Activated naive CD4-positive, alpha-beta T cell treated with anti-CD3 and anti-CD28 coated beads, Interleukin-2, amount 10 ng/mL, durations not matched to agents 7 days and 5 days (primary cell): ENCODE results near the gene APBB1IP.
"Not testable (repeated sequence)": the region's sequence is repeated elsewhere in the genome, so short reads cannot be mapped to it uniquely, and the experiment has no call there.

Source experiments
- CTCF ChIA-PET: fragments of 350-600 bp; sonication (Branson Sonifier 250); formaldehyde crosslinking; loops from one replicate; lab custom pipeline; 2021; ENCODE audit warnings: antibody characterized with exemption; lab: Charles Lee
- DNase-seq: peaks from one replicate; pipeline ENCODE4 v3.0.0-alpha.2; 2020
- H3K27ac Mint-ChIP-seq: one replicate; pipeline ENCODE4 v1.8.0; 2021; ENCODE audit warnings: mild to moderate bottlenecking, moderate library complexity, mixed read lengths
- H3K27me3 Mint-ChIP-seq: one replicate; pipeline ENCODE4 v1.8.0; 2021; ENCODE audit warnings: mild to moderate bottlenecking, mixed read lengths
- H3K36me3 Mint-ChIP-seq: one replicate; pipeline ENCODE4 v1.8.0; 2021; ENCODE audit warnings: mixed read lengths
- H3K4me1 Mint-ChIP-seq: one replicate; pipeline ENCODE4 v1.8.0; 2021; ENCODE audit warnings: mixed read lengths
- H3K4me3 Mint-ChIP-seq: one replicate; pipeline ENCODE4 v1.8.0; 2021; ENCODE audit warnings: mild to moderate bottlenecking, moderate library complexity, mixed read lengths
- H3K9me3 Mint-ChIP-seq: one replicate; pipeline ENCODE4 v1.8.0; 2021; ENCODE audit warnings: mixed read lengths

The APBB1IP gene

GRCh38 chr10:26477501-26477900 lies 39.4 kb downstream of the APBB1IP start:
- Mint-ChIP-seq H3K4me3 (no peak overlapping the region), H3K27ac (peak overlapping the region; percentile 59), H3K4me1 (peaks cover 85% of the 10 kb centered on the region), H3K36me3 (peaks cover 49% of the 10 kb centered on the region), H3K9me3 (no peaks in the 10 kb centered on the region), H3K27me3 (no peaks in the 10 kb centered on the region)
- CTCF ChIA-PET, result interaction anchor here (1.0 to 2.0 kb wide), 3 partner anchors 9 to 39 kb away, joined by 3 to 4 read pairs (median 4); partner anchors contain the start of gene APBB1IP
- no peak for DNase-seq

GRCh38 chr10:26478061-26478460 lies 39.9 kb downstream of the APBB1IP start:
- DNase-seq, result no peak
- Mint-ChIP-seq H3K9me3 (no peaks in the 10 kb centered on the region), H3K36me3 (peaks cover 45% of the 10 kb centered on the region), H3K4me3 (peak overlapping the region; percentile 0), H3K27ac (peak overlapping the region; percentile 59), H3K4me1 (peaks cover 82% of the 10 kb centered on the region), H3K27me3 (no peaks in the 10 kb centered on the region)
- CTCF ChIA-PET, result interaction anchor here (1.0 to 2.0 kb wide), 3 partner anchors 10 to 39 kb away, joined by 3 to 4 read pairs (median 4); partner anchors contain the start of gene APBB1IP

DNA sequence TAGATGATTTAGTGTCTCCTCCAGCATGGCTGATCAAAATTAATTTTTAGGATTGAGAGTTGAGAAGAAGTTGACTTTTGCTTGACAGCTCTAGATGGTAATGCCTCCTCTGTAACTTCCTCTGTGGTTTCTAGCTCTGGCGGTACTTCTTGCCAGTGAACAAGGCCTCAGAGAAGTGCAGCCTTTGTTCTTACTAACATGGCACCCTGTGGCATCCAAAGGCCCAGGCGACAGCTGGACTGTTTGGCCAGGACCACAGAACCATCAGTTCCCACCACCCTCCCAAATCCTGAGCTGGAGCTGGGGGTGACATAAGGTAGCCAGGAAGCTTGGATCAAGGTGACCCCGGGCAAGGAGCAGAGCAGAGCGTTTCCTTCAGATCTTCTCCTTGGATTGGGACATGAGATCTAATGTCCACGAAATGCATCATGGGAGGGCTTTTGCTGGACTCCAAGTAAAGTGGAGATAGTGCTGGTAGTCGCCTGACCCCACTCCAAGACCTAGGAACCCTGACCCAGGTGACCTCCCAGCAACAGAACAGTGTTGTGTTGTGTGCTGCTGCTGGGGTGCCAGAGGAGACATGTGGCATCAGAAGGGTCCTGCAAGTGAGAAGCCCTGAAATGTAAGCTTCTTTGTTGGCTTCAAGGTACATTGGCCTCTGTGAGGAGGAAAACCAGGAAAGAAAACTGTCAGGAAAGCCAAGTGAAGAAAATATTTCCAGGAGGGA lies 41.8 kb downstream of the APBB1IP start:
- peak; percentile 51 for DNase-seq
- peaks cover 75% of the 10 kb centered on the region for H3K4me1 Mint-ChIP-seq
- CTCF ChIA-PET, result interaction anchor here (1.3 to 1.8 kb wide), 3 partner anchors 12 to 77 kb away, joined by 4 to 5 read pairs (median 4); no protein-coding TSS in a partner anchor
- peak overlapping the region; percentile 23 for H3K4me3 Mint-ChIP-seq
- no peaks in the 10 kb centered on the region for H3K27me3 Mint-ChIP-seq
- peaks cover 35% of the 10 kb centered on the region for H3K36me3 Mint-ChIP-seq
- peak overlapping the region; percentile 93 for H3K27ac Mint-ChIP-seq
- no peaks in the 10 kb centered on the region for H3K9me3 Mint-ChIP-seq

DNA sequence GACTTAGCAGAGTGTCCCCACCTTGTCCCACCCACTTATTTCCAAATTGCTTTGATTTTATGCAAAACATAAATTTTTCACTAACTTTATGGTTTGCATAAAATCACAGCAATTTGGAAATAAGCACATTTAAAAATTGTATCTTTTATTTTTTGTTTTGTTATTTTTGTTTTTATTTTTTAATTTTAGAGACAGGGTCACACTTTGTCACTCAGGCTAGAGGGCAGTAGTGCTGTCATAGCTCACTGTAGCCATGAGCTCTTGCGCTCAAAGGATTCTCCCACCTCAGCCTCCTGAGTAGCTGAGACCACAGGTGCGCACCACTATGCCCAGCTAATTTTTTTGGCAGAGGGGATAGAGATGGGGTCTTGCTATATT lies 43.2 kb downstream of the APBB1IP start:
- peaks cover 36% of the 10 kb centered on the region for H3K36me3 Mint-ChIP-seq
- H3K4me1 Mint-ChIP-seq, result peaks cover 75% of the 10 kb centered on the region
- H3K27me3 Mint-ChIP-seq, result no peaks in the 10 kb centered on the region
- peak overlapping the region; percentile 93 for H3K27ac Mint-ChIP-seq
- DNase-seq, result no peak
- no peaks in the 10 kb centered on the region for H3K9me3 Mint-ChIP-seq
- H3K4me3 Mint-ChIP-seq, result no peak overlapping the region
- CTCF ChIA-PET, result interaction anchor here (0.7 to 1.8 kb wide), 2 partner anchors 14 to 25 kb away, joined by 3 to 5 read pairs; no protein-coding TSS in a partner anchor

DNA sequence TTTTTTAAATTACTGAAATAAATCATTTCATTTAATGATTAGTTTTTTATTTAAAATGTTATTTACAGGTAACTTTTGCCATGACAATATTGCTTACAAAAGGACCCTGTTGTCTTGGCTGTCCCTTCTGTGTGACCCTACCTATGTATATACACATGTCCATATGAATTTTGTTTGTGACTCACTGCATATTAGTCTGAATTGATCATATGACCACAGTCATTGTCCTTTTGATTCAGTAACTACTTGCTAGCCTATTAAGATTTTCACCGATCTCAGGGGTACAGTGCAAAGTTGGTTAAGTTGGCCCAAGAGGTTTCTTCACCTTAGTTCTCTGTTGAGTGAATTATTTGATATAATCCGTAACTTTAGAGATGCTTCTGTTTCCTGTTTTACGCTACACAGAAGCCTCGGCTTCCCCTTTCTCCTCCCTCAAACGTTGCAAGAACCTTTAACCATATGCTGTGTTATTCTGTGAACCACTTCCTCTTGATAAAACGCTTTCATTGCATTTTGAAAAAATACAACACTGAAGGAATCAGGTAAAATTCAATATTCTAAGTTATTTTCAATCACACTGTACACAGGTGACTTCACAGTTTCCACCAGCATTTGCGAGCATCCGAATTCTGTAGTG lies 43.9 kb downstream of the APBB1IP start:
- H3K36me3 Mint-ChIP-seq, result peaks cover 34% of the 10 kb centered on the region
- H3K4me1 Mint-ChIP-seq, result peaks cover 78% of the 10 kb centered on the region
- peak overlapping the region; percentile 39 for H3K4me3 Mint-ChIP-seq
- DNase-seq, result peak; percentile 60
- CTCF ChIA-PET, result interaction anchor here (0.7 kb wide), 1 partner anchor 26 kb away, joined by 3 read pairs; no protein-coding TSS in a partner anchor
- H3K27ac Mint-ChIP-seq, result peak overlapping the region; percentile 91
- H3K9me3 Mint-ChIP-seq, result no peaks in the 10 kb centered on the region
- H3K27me3 Mint-ChIP-seq, result no peaks in the 10 kb centered on the region

GRCh38 chr10:26483554-26483953 lies 45.4 kb downstream of the APBB1IP start:
- Mint-ChIP-seq H3K27me3 (no peaks in the 10 kb centered on the region), H3K36me3 (peaks cover 25% of the 10 kb centered on the region), H3K4me1 (peaks cover 78% of the 10 kb centered on the region), H3K9me3 (no peaks in the 10 kb centered on the region), H3K27ac (peak overlapping the region; percentile 91), H3K4me3 (peak overlapping the region; percentile 14)
- DNase-seq, result no peak
- CTCF ChIA-PET, result no interaction called here

GRCh38 chr10:26485150-26485941 lies 47.2 kb downstream of the APBB1IP start:
- CTCF ChIA-PET, result no interaction called here
- no peak overlapping the region for H3K4me3 Mint-ChIP-seq

GRCh38 chr10:26486304-26486703 lies 48.2 kb downstream of the APBB1IP start:
- no peaks in the 10 kb centered on the region for H3K27me3 Mint-ChIP-seq
- H3K4me1 Mint-ChIP-seq, result peaks cover 68% of the 10 kb centered on the region
- peaks cover 22% of the 10 kb centered on the region for H3K36me3 Mint-ChIP-seq
- peak overlapping the region; percentile 9 for H3K4me3 Mint-ChIP-seq
- CTCF ChIA-PET, result interaction anchor here (0.6 to 1.0 kb wide), 2 partner anchors 44 to 69 kb away, joined by 3 read pairs; no protein-coding TSS in a partner anchor
- DNase-seq, result no peak
- peak overlapping the region; percentile 95 for H3K27ac Mint-ChIP-seq
- H3K9me3 Mint-ChIP-seq, result no peaks in the 10 kb centered on the region

More at GRCh38 chr10:26485150-26485941, 47.2 kb downstream of the APBB1IP start:
- Mint-ChIP-seq H3K9me3 (no peaks in the 10 kb centered on the region), H3K4me1 (peaks cover 77% of the 10 kb centered on the region), H3K36me3 (peaks cover 24% of the 10 kb centered on the region), H3K27me3 (no peaks in the 10 kb centered on the region), H3K27ac (peak overlapping the region; percentile 63)
- DNase-seq, result no peak

DNA sequence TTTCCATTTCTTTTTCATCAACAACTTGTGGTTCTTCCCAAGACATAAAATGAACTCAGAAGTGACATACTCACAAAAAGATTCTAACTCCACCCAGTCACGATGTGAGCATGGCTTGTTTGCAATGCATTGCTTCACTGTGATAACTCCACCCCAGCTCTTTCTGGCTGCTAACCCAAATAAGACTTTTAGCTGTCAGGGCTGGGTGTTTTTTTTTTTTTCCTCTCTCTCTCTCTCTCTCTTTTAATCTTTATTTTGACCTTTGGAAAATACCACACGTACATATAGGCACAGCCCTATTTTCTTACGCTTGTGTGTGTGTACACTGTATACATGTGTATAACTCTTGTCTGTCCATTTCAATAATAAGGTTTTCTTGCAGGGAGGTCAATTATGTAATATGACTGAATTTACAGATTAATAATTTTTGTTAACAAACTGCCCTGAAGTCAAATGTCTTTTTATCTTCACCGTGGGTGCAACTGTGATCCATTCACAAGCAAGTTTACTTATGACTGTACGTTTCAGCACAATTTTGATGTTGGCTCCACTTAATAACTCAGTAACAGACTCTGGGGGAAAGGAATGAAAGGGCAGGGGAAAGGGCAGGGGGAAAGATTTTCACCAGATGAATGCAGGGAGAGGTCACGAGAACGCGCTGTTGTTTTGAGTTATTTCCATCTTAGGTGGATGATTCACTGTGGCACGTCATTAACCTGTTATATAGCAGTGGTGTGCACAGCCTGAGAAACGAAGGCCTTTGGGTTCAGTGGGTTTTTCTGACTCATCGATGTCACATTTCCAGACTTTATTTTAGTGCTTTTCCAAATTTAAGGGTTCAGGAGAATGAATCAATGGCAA lies 49.1 kb downstream of the APBB1IP start:
- H3K4me1 Mint-ChIP-seq, result peaks cover 60% of the 10 kb centered on the region
- H3K9me3 Mint-ChIP-seq, result peaks cover 1% of the 10 kb centered on the region
- no peaks in the 10 kb centered on the region for H3K27me3 Mint-ChIP-seq
- peak; percentile 70 for DNase-seq
- peak overlapping the region; percentile 52 for H3K4me3 Mint-ChIP-seq
- H3K27ac Mint-ChIP-seq, result peak overlapping the region; percentile 95
- H3K36me3 Mint-ChIP-seq, result peaks cover 28% of the 10 kb centered on the region
- CTCF ChIA-PET, result interaction anchor here (0.6 to 1.0 kb wide), 2 partner anchors 45 to 69 kb away, joined by 3 read pairs; no protein-coding TSS in a partner anchor

DNA sequence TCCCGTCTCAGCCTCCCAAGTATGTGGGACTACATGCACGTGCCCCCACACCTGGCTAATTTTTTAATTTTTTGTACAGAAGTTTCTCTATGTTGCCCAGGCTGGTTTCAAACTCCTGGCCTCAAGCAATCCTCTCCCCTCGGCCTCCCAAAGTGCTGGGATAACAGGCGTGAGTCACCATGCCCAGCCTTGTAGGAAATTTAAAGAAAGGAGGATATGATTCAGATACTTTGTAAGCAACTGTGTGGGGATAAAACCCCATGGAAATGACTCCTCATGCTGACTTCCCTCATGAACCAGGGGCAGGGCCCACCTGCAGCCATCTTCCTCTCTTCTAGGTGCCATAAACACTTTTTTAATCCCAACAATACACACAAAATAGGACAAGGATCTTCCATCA lies 50.2 kb downstream of the APBB1IP start:
- Mint-ChIP-seq H3K9me3 (peaks cover 5% of the 10 kb centered on the region), H3K36me3 (peaks cover 36% of the 10 kb centered on the region), H3K27me3 (no peaks in the 10 kb centered on the region), H3K4me3 (no peak overlapping the region), H3K4me1 (peaks cover 54% of the 10 kb centered on the region), H3K27ac (peak overlapping the region; percentile 95)
- DNase-seq, result no peak
- CTCF ChIA-PET, result no interaction called here

- DNase-seq, result no peak
- Mint-ChIP-seq H3K9me3 (peaks cover 5% of the 10 kb centered on the region), H3K27ac (peak overlapping the region; percentile 10), H3K36me3 (peaks cover 42% of the 10 kb centered on the region), H3K4me3 (no peak overlapping the region), H3K4me1 (peaks cover 47% of the 10 kb centered on the region), H3K27me3 (no peaks in the 10 kb centered on the region)
- CTCF ChIA-PET, result no interaction called here
Observed at GRCh38 chr10:26489081-26489480, 50.9 kb downstream of the APBB1IP start.

GRCh38 chr10:26490367-26490766 lies 52.2 kb downstream of the APBB1IP start:
- H3K27me3 Mint-ChIP-seq, H3K27ac Mint-ChIP-seq, H3K4me3 Mint-ChIP-seq, DNase-seq, H3K9me3 Mint-ChIP-seq: not testable (repeated sequence)
- H3K4me1 Mint-ChIP-seq, result peaks cover 41% of the 10 kb centered on the region
- CTCF ChIA-PET, result interaction anchor here (0.8 kb wide), 1 partner anchor 13 kb away, joined by 3 read pairs; no protein-coding TSS in a partner anchor
- peaks cover 47% of the 10 kb centered on the region for H3K36me3 Mint-ChIP-seq

DNA sequence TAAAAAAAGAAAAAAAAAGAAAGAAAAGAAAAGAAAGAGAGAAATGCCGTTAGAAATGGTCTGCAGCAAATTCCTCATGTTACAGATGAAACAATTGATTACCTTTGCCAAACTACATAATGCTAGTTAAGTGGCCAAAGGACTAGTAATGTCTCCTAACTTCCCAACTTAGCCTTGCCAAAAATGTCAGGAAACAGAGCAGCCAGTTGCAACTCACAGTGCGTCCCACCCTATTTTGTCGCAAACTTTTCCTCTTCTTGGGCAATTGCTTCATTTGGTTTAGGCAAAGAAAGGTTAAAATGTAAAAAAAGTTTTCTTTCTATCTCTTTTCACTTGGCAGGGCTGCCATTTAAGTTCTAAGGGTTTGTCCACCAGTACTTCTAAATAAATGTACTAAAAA lies 53.1 kb downstream of the APBB1IP start:
- H3K4me3 Mint-ChIP-seq, result no peak overlapping the region
- H3K36me3 Mint-ChIP-seq, result peaks cover 47% of the 10 kb centered on the region
- DNase-seq, result no peak
- H3K27me3 Mint-ChIP-seq, result no peaks in the 10 kb centered on the region
- CTCF ChIA-PET, result interaction anchor here (0.8 kb wide), 1 partner anchor 12 kb away, joined by 3 read pairs; no protein-coding TSS in a partner anchor
- no peak overlapping the region for H3K27ac Mint-ChIP-seq
- H3K4me1 Mint-ChIP-seq, result peaks cover 34% of the 10 kb centered on the region
- H3K9me3 Mint-ChIP-seq, result peaks cover 5% of the 10 kb centered on the region
